H1 (cell line): Measurements from ENCODE around the gene TUBA4B. TPM values are rescaled to one million over a fixed set of nuclear protein-coding genes. Genes with fewer than 3 reads are reported as not detected.

Experiments used
- CTCF ChIA-PET: fragments of 300-600 bp; sonication (Branson Sonifier 250); formaldehyde crosslinking; loops from one replicate; lab custom pipeline; 2021; ENCODE audit not compliant: partially characterized antibody; lab: Charles Lee
- POLR2A ChIA-PET: fragments of 300-600 bp; sonication (Branson Sonifier 250); formaldehyde crosslinking; loops from one replicate; lab custom pipeline; 2021; ENCODE audit warnings: inconsistent platforms; ENCODE audit not compliant: partially characterized antibody; lab: Charles Lee
- DNase-seq, 2 experiments: peaks; one replicate each; pipeline versions ENCODE4 v3.0.0 to v3.0.0-alpha.2; 2010 to 2022; ENCODE audit warnings: low spot score in 2 of 2, low read depth in 1 of 2, mixed read lengths in 1 of 2
- FAIRE-seq: peaks from 2 replicates; lab custom pipeline; 2011; peaks lifted over from hg19 to GRCh38; lab: Jason Lieb, UNC
- H2AFZ ChIP-seq: 2 replicates; pipeline ENCODE4 v1.8.1; 2012; ENCODE audit warnings: low read length, inconsistent platforms
- H2AK5ac ChIP-seq: 2 replicates; pipeline ENCODE4 v1.6.1; 2013; ENCODE audit warnings: low read depth, low read length
- H2BK120ac ChIP-seq: replicated peaks from 2 replicates; pipeline ENCODE3; 2013; ENCODE audit warnings: low read depth, low read length, inconsistent platforms
- H2BK12ac ChIP-seq: 2 replicates; pipeline ENCODE4 v1.6.1; 2013; ENCODE audit warnings: low read depth, low read length
- H2BK15ac ChIP-seq: 2 replicates; pipeline ENCODE4 v1.6.1; 2013; ENCODE audit warnings: low read length
- H2BK20ac ChIP-seq: 2 replicates; pipeline ENCODE4 v1.6.1; 2013; ENCODE audit warnings: low read length
- H2BK5ac ChIP-seq: 2 replicates; pipeline ENCODE4 v1.6.1; 2013; ENCODE audit warnings: low read depth, low read length
- H3K14ac ChIP-seq: 2 replicates; pipeline ENCODE4 v1.6.1; 2013; ENCODE audit warnings: inconsistent platforms; ENCODE audit not compliant: insufficient read length
- H3K18ac ChIP-seq: 2 replicates; pipeline ENCODE4 v1.6.1; 2013; ENCODE audit warnings: low read length; ENCODE audit errors: extremely low read depth
- H3K23ac ChIP-seq: 2 replicates; pipeline ENCODE4 v1.6.1; 2013; ENCODE audit warnings: inconsistent platforms; ENCODE audit not compliant: insufficient read length
- H3K23me2 ChIP-seq: 2 replicates; pipeline ENCODE4 v1.6.1; 2013; ENCODE audit warnings: low read depth, low read length
- H3K27ac ChIP-seq: 2 replicates; pipeline ENCODE4 v1.6.1; 2011; ENCODE audit warnings: low read depth, low read length, inconsistent platforms
- H3K27me3 ChIP-seq, 4 experiments: replicated peaks in 1 of 4; 1 replicate in 1 of 4; 2 replicates in 3 of 4; pipeline versions ENCODE4 v1.6.1 to v1.8.1; 2011 to 2013; ENCODE audit warnings: low read length in 3 of 4, mild to moderate bottlenecking in 3 of 4, inconsistent platforms in 2 of 4, mixed read lengths in 2 of 4, moderate library complexity in 1 of 4; ENCODE audit not compliant: control insufficient read depth in 3 of 4, insufficient read depth in 3 of 4; ENCODE audit errors: extremely low read depth in 1 of 4
- H3K36me3 ChIP-seq, 4 experiments: 2 replicates each; pipeline versions ENCODE4 v1.6.1 to v1.8.1; 2011 to 2013; ENCODE audit warnings: mild to moderate bottlenecking in 4 of 4, low read length in 3 of 4, moderate library complexity in 2 of 4, control low read depth in 1 of 4, inconsistent platforms in 1 of 4; ENCODE audit not compliant: insufficient read depth in 4 of 4, control insufficient read depth in 2 of 4
- H3K4ac ChIP-seq: replicated peaks from 2 replicates; pipeline ENCODE3; 2013; ENCODE audit warnings: low read length, low read depth, mixed read lengths, inconsistent platforms; ENCODE audit not compliant: insufficient read length
- H3K4me1 ChIP-seq, 4 experiments: replicated peaks in 1 of 4; 1 replicate in 1 of 4; 2 replicates in 3 of 4; pipeline versions ENCODE4 v1.6.1 to v1.8.1; 2011 to 2013; ENCODE audit warnings: low read length in 3 of 4, inconsistent platforms in 2 of 4, mixed read lengths in 1 of 4; ENCODE audit not compliant: insufficient read depth in 4 of 4, control insufficient read depth in 3 of 4
- H3K4me2 ChIP-seq, 2 experiments: 2 replicates each; pipeline versions ENCODE4 v1.6.1 to v1.8.1; 2011 to 2013; ENCODE audit warnings: low read depth in 2 of 2, low read length in 2 of 2, control low read depth in 1 of 2, inconsistent platforms in 1 of 2, mild to moderate bottlenecking in 1 of 2; ENCODE audit not compliant: insufficient read depth in 1 of 2
- H3K4me3 ChIP-seq, 4 experiments: fragments of 200-600, 300-600 bp in 1 of 4; sonication (generic), shearing (Covaris generic), sonication (Bioruptor Twin) in 1 of 4; 2 replicates each; pipeline versions ENCODE4 v1.5.1 to v1.8.1; 2011 to 2016; ENCODE audit warnings: low read length in 4 of 4, low read depth in 3 of 4, control low read depth in 2 of 4, inconsistent platforms in 2 of 4, mild to moderate bottlenecking in 2 of 4, mixed read lengths in 1 of 4, moderate library complexity in 1 of 4; ENCODE audit not compliant: insufficient read depth in 2 of 4; ENCODE audit errors: extremely low read depth in 1 of 4
- H3K56ac ChIP-seq: replicated peaks from 2 replicates; pipeline ENCODE3; 2013; ENCODE audit warnings: low read depth, mild to moderate bottlenecking, mixed read lengths, low read length, inconsistent platforms; ENCODE audit not compliant: insufficient read length
- H3K79me1 ChIP-seq: 2 replicates; pipeline ENCODE4 v1.6.1; 2013; ENCODE audit warnings: low read depth, low read length, control low read depth
- H3K79me2 ChIP-seq, 2 experiments: 2 replicates each; pipeline versions ENCODE4 v1.6.1 to v1.8.1; 2012 to 2013; ENCODE audit warnings: low read length in 2 of 2, mild to moderate bottlenecking in 2 of 2, inconsistent platforms in 1 of 2; ENCODE audit not compliant: insufficient read depth in 2 of 2, control insufficient read depth in 1 of 2
- H3K9ac ChIP-seq, 4 experiments: replicated peaks in 1 of 4; 1 replicate in 1 of 4; 2 replicates in 3 of 4; pipeline versions ENCODE4 v1.6.1 to v1.8.1; 2011 to 2013; ENCODE audit warnings: low read depth in 3 of 4, low read length in 3 of 4, control low read depth in 2 of 4, mild to moderate bottlenecking in 2 of 4, moderate library complexity in 2 of 4, inconsistent platforms in 1 of 4; ENCODE audit errors: extremely low read depth in 1 of 4
- H3K9me3 ChIP-seq, 2 experiments: 2 replicates each; pipeline versions ENCODE4 v1.6.1 to v1.8.1; 2012 to 2013; ENCODE audit warnings: mild to moderate bottlenecking in 2 of 2, moderate library complexity in 2 of 2, control low read depth in 1 of 2, inconsistent platforms in 1 of 2, low read depth in 1 of 2, low read length in 1 of 2, mixed read lengths in 1 of 2; ENCODE audit not compliant: insufficient read depth in 2 of 2
- H4K20me1 ChIP-seq, 2 experiments: replicated peaks in 1 of 2; 2 replicates each; pipeline versions ENCODE3 to v1.8.1; 2011 to 2013; ENCODE audit warnings: inconsistent platforms in 2 of 2, low read length in 2 of 2, mild to moderate bottlenecking in 1 of 2; ENCODE audit not compliant: insufficient read depth in 2 of 2, control insufficient read depth in 1 of 2
- H4K5ac ChIP-seq: 2 replicates; pipeline ENCODE4 v1.6.1; 2013; ENCODE audit warnings: low read length, low read depth, mixed read lengths, inconsistent platforms; ENCODE audit not compliant: insufficient read length
- H4K8ac ChIP-seq: 2 replicates; pipeline ENCODE4 v1.8.0; 2013; ENCODE audit warnings: mild to moderate bottlenecking, moderate library complexity, low read length, inconsistent platforms; ENCODE audit not compliant: insufficient read depth; ENCODE audit errors: extremely low read depth
- H4K91ac ChIP-seq: replicated peaks from 2 replicates; pipeline ENCODE3; 2013; ENCODE audit warnings: low read length, mixed read lengths, inconsistent platforms; ENCODE audit not compliant: insufficient read length
- BACH1 ChIP-seq: IDR thresholded peaks from 2 replicates; pipeline ENCODE4 v1.6.1; 2012; ENCODE audit warnings: low read length, improper control_type of control experiment
- FOSL1 ChIP-seq: IDR thresholded peaks from 2 replicates; pipeline ENCODE4 v1.6.1; 2011; ENCODE audit warnings: mild to moderate bottlenecking, low read depth, low read length, moderate library complexity; ENCODE audit not compliant: insufficient read depth
- MAX ChIP-seq: IDR thresholded peaks from 2 replicates; pipeline ENCODE4 v1.6.1; 2012; ENCODE audit warnings: inconsistent platforms
- POLR2AphosphoS5 ChIP-seq: IDR thresholded peaks from 2 replicates; pipeline ENCODE4 v1.6.1; 2011; ENCODE audit warnings: low read depth, low read length
- RAD21 ChIP-seq, 2 experiments: IDR thresholded peaks in 1 of 2; conservative IDR thresholded peaks in 1 of 2; 2 replicates each; pipeline ENCODE4 v1.6.1; 2011; ENCODE audit warnings: low read depth in 2 of 2, low read length in 2 of 2, improper control_type of control experiment in 1 of 2, inconsistent platforms in 1 of 2, mild to moderate bottlenecking in 1 of 2, moderate library complexity in 1 of 2
- RBBP5 ChIP-seq: IDR thresholded peaks from 2 replicates; pipeline ENCODE4 v1.7.1; 2012; ENCODE audit warnings: low read depth, mild to moderate bottlenecking, inconsistent platforms, low read length, moderate library complexity, borderline replicate concordance
- RNF2 ChIP-seq: fragments of 200-900, 300-1000 bp; sonication (generic); IDR thresholded peaks from 2 replicates; pipeline ENCODE4 v1.7.1; 2016; ENCODE audit warnings: borderline replicate concordance, low read depth, mild to moderate bottlenecking, antibody characterized with exemption, low read length; ENCODE audit not compliant: poor library complexity, severe bottlenecking; ENCODE audit errors: missing control alignments
- SP4 ChIP-seq: IDR thresholded peaks from 2 replicates; pipeline ENCODE4 v1.6.1; 2012; ENCODE audit warnings: low read length, inconsistent platforms
- TAF7 ChIP-seq: optimal IDR thresholded peaks from 2 replicates; pipeline ENCODE3; 2011; ENCODE audit warnings: low read depth, mild to moderate bottlenecking, inconsistent platforms, low read length, moderate library complexity, borderline replicate concordance
- WGBS, 2 experiments: shearing (Covaris generic) in 1 of 2; methylation state at CpG; one replicate each; pipeline versions ENCODE4 v1.1.6 to v1.1.7; 2013 to 2015; ENCODE audit warnings: low lambda C conversion rate in 2 of 2, mixed read lengths in 2 of 2, inconsistent platforms in 1 of 2, low coverage in 1 of 2, missing lambda C conversion rate in 1 of 2; ENCODE audit not compliant: insufficient replicate concordance in 2 of 2, insufficient coverage in 1 of 2, insufficient read length in 1 of 2; ENCODE audit errors: extremely low coverage in 1 of 2, missing lambda C conversion rate in 1 of 2; 5-methylcytosine and 5-hydroxymethylcytosine counted together
- polyA plus RNA-seq, 7 experiments: library from polyadenylated mRNA; depleted of rRNA in 3 of 7; stranded (reverse) in 5 of 7; unstranded in 2 of 7; fragments of >200 nt in 5 of 7; fragments of 200-250 nt in 2 of 7; gene quantifications; 1 replicate in 5 of 7; 2 replicates in 1 of 7; 4 replicates in 1 of 7; pipeline versions ENCODE4 v1.2.1 to v1.2.3, GENCODE V29; 2011 to 2013; ENCODE audit warnings: missing spikeins in 2 of 7, mixed read lengths in 2 of 7
- total RNA-seq: library from RNA; stranded (reverse); fragmentation: NEBNext Ultra II Directional; extraction: Animal tissue kit (Norgen Biotek cat#: 25700); gene quantifications from 2 replicates; pipeline ENCODE4 v1.2.1, GENCODE V29; 2021

The TUBA4B gene
- total and polyA plus RNA-seq, 2 of the 8 experiments (the other 6 are each of a cell fraction or from before 2014, with no cell fraction given): 0.08 to 0.24 TPM

DNA sequence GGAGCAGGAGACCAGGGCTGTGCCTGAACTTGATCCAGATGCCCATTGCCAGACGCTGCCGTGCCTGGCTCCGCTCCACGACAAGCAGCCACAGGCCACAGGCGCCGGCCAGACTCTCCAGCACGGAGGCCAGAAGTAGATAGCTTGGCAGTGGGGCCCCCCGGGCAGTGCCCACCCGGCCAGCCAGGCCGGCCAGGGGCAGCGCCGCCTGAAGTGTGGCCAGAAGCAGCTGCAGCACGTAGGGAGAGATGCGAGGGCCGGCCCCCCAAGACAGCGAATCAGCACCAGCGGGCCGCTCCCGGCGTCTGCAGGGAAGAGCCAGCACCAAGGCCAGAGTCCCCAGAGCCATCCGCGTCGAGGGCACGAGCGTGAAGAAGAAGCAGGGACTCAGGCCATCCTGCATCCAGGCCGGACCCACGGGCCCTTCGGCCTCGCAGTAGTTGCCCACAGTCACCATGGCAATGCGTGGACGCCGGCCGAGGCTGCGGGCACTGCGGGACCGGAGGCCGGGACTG, 34.8 kb upstream of the TUBA4B start:
- POLR2A ChIA-PET: interaction anchor here (0.8 to 14.0 kb wide), 28 partner anchors 9 to 106 kb away, joined by 3 to 190 read pairs (median 6); partner anchors contain the start of genes ANKZF1, ATG9A, CNPPD1 and DNAJB2
- TF ChIP-seq BACH1 (no peak), RNF2 (no peak), RBBP5 (no peak), POLR2AphosphoS5 (no peak), SP4 (no peak), FOSL1 (no peak), RAD21 (IDR thresholded peaks at IDR 0.05 in 1 of 2, conservative IDR thresholded peaks at IDR 0.05 in 1 of 2; ENCODE audit: low read depth in 2 of 2, low read length in 2 of 2) (no peak), MAX (no peak), TAF7 (no peak)

More for the DNA sequence above, 34.8 kb upstream of the TUBA4B start:
- Histone ChIP-seq H4K20me1 (peaks cover 0 to 2% of the 10 kb centered on the region in 2 experiments), H2BK12ac (peak overlapping the region; percentile 90; the same call in 1 of the 2 replicates), H3K9me3 (no peaks in the 10 kb centered on the region), H3K36me3 (peaks cover 11 to 43% (median 30%) of the 10 kb centered on the region in 4 experiments; a peak in 7 of 8 replicates), H3K23me2 (peaks cover 14% of the 10 kb centered on the region), H3K9ac (peak overlapping the region; percentile 59 to 93 (median 88); a peak in 6 of 7 replicates), H3K79me2 (no peaks in the 10 kb centered on the region), H2AFZ (no peak overlapping the region; the same call in 1 of the 2 replicates), H4K5ac (peak overlapping the region; percentile 96), H3K27me3 (no peaks in the 10 kb centered on the region; a peak in 1 of 7 replicates), H4K8ac (peak overlapping the region; percentile 95), H3K4me3 (peak overlapping the region; percentile 66 to 80 (median 75)), H3K23ac (no peak overlapping the region), H3K79me1 (no peaks in the 10 kb centered on the region), H2BK120ac (no peak overlapping the region), H3K4me2 (peak overlapping the region; percentile 88 to 96), H3K4me1 (peaks cover 0 to 12% (median 6%) of the 10 kb centered on the region in 4 experiments; a peak in 3 of 7 replicates), H2BK20ac (no peak overlapping the region), H3K14ac (no peak overlapping the region), H4K91ac (peak overlapping the region; percentile 100), H3K27ac (peak overlapping the region; percentile 3; the same call in 1 of the 2 replicates), H3K18ac (peak overlapping the region; percentile 98), H3K56ac (peak overlapping the region; percentile 93), H2BK15ac (no peak overlapping the region), H2BK5ac (peak overlapping the region; percentile 97), H3K4ac (peak overlapping the region; percentile 99), H2AK5ac (no peak overlapping the region)
- DNase-seq (peak in 1 of 2 experiments; percentile 90), FAIRE-seq (no peak)
- CTCF ChIA-PET: interaction anchor here (0.6 to 1.8 kb wide), 3 partner anchors 26 to 60 kb away, joined by 3 to 4 read pairs (median 3); no protein-coding TSS in a partner anchor
- 2% methylated on average over 27 of the region's 37 CpGs; no CpG with 5 or more reads in 1 of the 2 experiments for WGBS, 2 experiments
